ENCODE results near the gene ZNF609.

DNA sequence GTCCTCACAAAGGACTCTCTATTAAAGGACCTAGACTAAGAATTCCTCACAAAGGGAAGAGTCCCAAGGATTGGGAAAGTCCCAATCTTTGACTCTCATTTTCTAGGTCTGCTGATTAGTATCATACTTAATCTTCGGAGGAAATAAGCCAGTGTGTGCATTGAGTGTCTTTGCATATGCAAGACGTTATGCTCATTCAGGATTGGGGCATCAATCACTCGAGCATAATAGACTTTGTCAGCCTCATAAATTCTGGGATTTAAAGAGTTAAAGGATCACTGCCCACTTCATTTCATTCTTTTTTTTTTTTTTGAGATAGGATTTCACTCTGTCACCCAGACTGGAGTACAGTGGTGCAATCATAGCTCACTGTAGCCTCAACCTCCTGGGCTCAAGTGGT is 160.7 kb downstream of the ZNF609 start:
- TF ChIP-seq, protein P1, sequence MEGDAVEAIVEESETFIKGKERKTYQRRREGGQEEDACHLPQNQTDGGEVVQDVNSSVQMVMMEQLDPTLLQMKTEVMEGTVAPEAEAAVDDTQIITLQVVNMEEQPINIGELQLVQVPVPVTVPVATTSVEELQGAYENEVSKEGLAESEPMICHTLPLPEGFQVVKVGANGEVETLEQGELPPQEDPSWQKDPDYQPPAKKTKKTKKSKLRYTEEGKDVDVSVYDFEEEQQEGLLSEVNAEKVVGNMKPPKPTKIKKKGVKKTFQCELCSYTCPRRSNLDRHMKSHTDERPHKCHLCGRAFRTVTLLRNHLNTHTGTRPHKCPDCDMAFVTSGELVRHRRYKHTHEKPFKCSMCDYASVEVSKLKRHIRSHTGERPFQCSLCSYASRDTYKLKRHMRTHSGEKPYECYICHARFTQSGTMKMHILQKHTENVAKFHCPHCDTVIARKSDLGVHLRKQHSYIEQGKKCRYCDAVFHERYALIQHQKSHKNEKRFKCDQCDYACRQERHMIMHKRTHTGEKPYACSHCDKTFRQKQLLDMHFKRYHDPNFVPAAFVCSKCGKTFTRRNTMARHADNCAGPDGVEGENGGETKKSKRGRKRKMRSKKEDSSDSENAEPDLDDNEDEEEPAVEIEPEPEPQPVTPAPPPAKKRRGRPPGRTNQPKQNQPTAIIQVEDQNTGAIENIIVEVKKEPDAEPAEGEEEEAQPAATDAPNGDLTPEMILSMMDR (IDR thresholded peaks at IDR 0.05): no peak
- no peak for TF ChIP-seq POLR2A (IDR thresholded peaks at IDR 0.05)
